Right cardiac atrium (tissue), 5 donors: Measurements from ENCODE around the gene GRK6. TPM values are rescaled to one million over a fixed set of nuclear protein-coding genes. Genes with fewer than 3 reads are reported as not detected.

Source experiments
- ATAC-seq, 2 donors: fragments of 200-7000 bp; cut with Tn5 transposase; one replicate each; pipeline versions ENCODE4 v1.8.0 to v1.9.1; 2020; ENCODE audit warnings: moderate library complexity in 2 of 2, mild to moderate bottlenecking in 1 of 2
- DNase-seq, 3 donors: peaks; one replicate each; pipeline ENCODE4 v3.0.0-alpha.2; 2020
- H3K27ac ChIP-seq: one replicate; pipeline ENCODE4 v1.5.1; 2013; ENCODE audit warnings: mild to moderate bottlenecking, low read length, control low read depth, moderate library complexity
- H3K27me3 ChIP-seq: one replicate; pipeline ENCODE4 v1.6.1; 2013; ENCODE audit not compliant: control insufficient read depth, insufficient read depth
- H3K4me1 ChIP-seq: one replicate; pipeline ENCODE4 v1.6.1; 2013; ENCODE audit warnings: low read length; ENCODE audit not compliant: control insufficient read depth, insufficient read depth
- H3K4me3 ChIP-seq: one replicate; pipeline ENCODE4 v1.5.1; 2013; ENCODE audit warnings: low read length, control low read depth
- H3K9me3 ChIP-seq: one replicate; pipeline ENCODE4 v1.6.1; 2013; ENCODE audit warnings: low read length; ENCODE audit not compliant: control insufficient read depth
- WGBS: extraction: QIAGEN DNeasy Blood & Tissue Kit; methylation state at CpG from one replicate; pipeline ENCODE4 v1.1.7; 2013; 5-methylcytosine and 5-hydroxymethylcytosine counted together
- intact Hi-C, 4 donors: fragments of 100-400 bp; cut with DNase I; formaldehyde crosslinking; loops; one replicate each; pipeline versions ENCODE4 v1.11.0 to v1.14.0; 2022 to 2023
- polyA plus RNA-seq: library from polyadenylated mRNA; stranded (reverse); fragments of 200-250 nt; gene quantifications from one replicate; pipeline ENCODE4 v1.2.3, GENCODE V29; 2013
- total RNA-seq, 4 donors: library from RNA; stranded (reverse); fragmentation: NEBNext Ultra II Directional; extraction: Animal tissue kit (Norgen Biotek cat#: 25700); gene quantifications; one replicate each; pipeline ENCODE4 v1.2.1, GENCODE V29; 2021
- donor health status: healthy with polysubstance abuse.
- donor health status: DM: no; HTN: yes; CAD: no.
- donor health status: DM: no; HTN: no; CAD: no.
- donor health status: DM: no; HTN: yes; CAD: no; lungs with severe emphysema.
- donor health status: DM: yes; HTN: yes; CAD: no.

GRK6 gene
- total and polyA plus RNA-seq, 5 donors, result 7.4 to 16.9 (median 15.1) TPM

DNA sequence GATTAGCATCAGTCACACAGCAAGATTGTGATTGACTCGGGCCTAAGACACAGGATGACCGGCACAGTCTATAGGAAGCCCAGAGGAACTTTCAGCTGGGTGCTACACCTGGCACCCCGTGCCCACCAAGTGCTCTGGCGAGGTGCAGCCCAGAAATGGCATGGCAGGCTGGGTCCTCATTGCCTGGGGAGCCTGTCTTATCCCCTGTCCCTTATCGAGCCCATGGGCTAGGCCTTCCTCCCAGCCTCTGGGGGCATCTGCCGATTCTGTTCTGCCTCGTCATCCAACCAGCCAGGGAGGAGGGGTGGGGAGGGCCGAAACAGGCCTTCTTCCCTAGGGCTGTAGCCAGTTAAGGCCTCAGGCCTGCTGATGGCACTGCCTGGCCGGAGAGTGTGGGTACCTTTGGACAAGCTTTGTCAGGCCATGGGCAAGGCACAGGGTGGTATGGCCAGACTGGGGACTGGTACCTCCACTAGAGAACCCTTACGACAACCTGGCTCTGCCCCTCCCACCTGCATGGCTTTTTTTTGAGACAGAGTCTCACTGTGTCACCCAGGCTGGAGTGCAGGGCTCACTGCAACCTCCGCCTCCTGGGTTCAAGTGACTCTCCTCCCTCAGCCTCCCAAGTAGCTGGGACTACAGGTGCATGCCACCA lies 1.6 kb downstream of the GRK6 start:
- WGBS, result 74% methylated on average over 11 of the region's 11 CpGs
- H3K27me3 ChIP-seq, result no peaks in the 10 kb centered on the region
- peak overlapping the region; percentile 89 for H3K4me3 ChIP-seq
- H3K9me3 ChIP-seq, result no peaks in the 10 kb centered on the region
- peaks cover 11% of the 10 kb centered on the region for H3K4me1 ChIP-seq
- DNase-seq (peak in 2 of 3 donors; percentile 50 to 60), ATAC-seq (no peak)
- intact Hi-C loops, result no loop called here
- no peak overlapping the region for H3K27ac ChIP-seq

DNA sequence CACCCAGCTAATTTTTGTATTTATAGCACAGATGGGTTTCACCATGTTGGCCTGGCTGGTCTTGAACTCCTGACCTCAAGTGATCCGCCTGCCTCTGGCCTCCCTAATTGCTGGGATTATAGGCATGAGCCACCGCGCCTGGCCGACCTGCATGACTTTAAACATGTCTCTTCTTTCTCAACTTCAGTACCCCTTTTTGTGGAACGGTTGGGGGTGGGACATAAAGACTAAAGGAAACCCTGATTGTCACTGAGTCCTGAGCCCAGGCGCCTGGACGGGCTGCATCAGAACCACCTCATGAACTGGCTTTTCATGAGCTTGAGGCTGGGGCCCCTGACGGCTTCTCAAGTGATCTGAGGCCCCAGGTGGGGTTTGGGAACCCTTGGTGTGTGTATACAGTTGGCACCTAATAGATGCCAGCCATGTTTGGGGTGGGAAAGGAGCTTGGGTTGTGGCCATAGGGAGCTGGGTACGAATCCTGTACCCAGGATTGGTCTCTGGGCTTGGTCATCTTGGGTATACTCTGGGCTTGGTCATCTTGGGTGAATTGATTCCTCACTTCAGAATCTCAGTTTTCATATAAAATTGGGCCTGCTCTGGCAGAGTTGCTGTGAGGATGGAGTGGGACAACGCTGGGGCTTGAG lies 2.2 kb downstream of the GRK6 start:
- Histone ChIP-seq H3K27ac (no peak overlapping the region), H3K27me3 (no peaks in the 10 kb centered on the region), H3K4me3 (no peak overlapping the region), H3K9me3 (no peaks in the 10 kb centered on the region), H3K4me1 (peaks cover 11% of the 10 kb centered on the region)
- DNase-seq (peak in 2 of 3 donors; percentile 33 to 45), ATAC-seq (no peak)
- intact Hi-C loops, result no loop called here
- WGBS, result 86% methylated on average over 10 of the region's 10 CpGs

DNA sequence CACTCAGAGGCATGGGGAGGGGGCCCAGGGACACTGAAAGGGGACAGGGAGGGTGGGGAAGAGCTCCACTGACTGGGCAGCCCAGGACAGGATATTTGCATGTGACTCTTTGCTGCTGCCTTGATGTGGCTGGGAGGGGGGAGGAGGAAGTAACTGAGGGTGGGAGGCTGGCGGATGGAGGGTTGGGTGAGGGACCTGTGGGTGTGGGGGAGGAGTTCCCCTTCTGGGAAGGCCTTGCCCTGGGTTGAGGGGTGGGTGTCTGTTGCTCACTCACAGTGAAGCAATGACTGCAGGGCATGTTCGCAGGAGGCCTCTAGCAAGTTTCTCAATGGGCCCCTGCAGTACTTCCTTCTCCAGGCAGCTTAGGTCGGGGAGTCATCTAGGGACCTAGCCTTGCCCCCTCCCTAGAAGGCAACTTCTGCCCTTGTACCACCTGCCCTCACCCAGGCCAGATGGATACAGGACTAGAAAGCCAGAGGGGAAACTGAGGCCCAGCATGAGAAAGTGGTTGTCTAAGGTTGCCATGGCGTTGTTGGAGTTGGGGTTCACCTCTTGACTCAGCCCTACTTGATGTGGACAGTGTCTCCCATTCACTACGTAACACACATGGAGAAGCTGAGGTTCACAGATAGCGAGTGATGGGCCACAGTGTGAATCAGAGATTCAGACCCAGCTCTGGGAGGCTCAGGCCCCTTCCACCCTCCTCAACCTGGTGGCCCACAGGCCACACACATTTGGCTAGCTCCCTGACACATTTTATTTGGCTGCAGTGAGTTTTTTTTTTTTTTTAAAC lies 3.0 kb downstream of the GRK6 start:
- ATAC-seq, result no peak
- DNase-seq, result peak; percentile 61 to 86 (median 79)
- Histone ChIP-seq H3K4me3 (no peak overlapping the region), H3K9me3 (no peaks in the 10 kb centered on the region), H3K27ac (no peak overlapping the region), H3K27me3 (no peaks in the 10 kb centered on the region), H3K4me1 (peaks cover 11% of the 10 kb centered on the region)
- intact Hi-C loops, result no loop called here
- 82% methylated on average over 6 of the region's 6 CpGs for WGBS

GRCh38 chr5:177430140-177430951 lies 3.9 kb downstream of the GRK6 start:
- Histone ChIP-seq H3K27ac (no peak overlapping the region), H3K4me3 (no peak overlapping the region), H3K27me3 (no peaks in the 10 kb centered on the region), H3K4me1 (peaks cover 11% of the 10 kb centered on the region), H3K9me3 (no peaks in the 10 kb centered on the region)
- DNase-seq (peak in 1 of 3 donors; percentile 46), ATAC-seq (no peak)
- intact Hi-C loops, result no loop called here
- 89% methylated on average over 26 of the region's 26 CpGs for WGBS

GRCh38 chr5:177430972-177431316 lies 4.5 kb downstream of the GRK6 start:
- WGBS, result 89% methylated on average over 7 of the region's 7 CpGs
- Histone ChIP-seq H3K27me3 (no peaks in the 10 kb centered on the region), H3K4me3 (no peak overlapping the region), H3K4me1 (peaks cover 7% of the 10 kb centered on the region), H3K27ac (no peak overlapping the region), H3K9me3 (no peaks in the 10 kb centered on the region)
- ATAC-seq (no peak), DNase-seq (no peak)
- intact Hi-C loops, result no loop called here

DNA sequence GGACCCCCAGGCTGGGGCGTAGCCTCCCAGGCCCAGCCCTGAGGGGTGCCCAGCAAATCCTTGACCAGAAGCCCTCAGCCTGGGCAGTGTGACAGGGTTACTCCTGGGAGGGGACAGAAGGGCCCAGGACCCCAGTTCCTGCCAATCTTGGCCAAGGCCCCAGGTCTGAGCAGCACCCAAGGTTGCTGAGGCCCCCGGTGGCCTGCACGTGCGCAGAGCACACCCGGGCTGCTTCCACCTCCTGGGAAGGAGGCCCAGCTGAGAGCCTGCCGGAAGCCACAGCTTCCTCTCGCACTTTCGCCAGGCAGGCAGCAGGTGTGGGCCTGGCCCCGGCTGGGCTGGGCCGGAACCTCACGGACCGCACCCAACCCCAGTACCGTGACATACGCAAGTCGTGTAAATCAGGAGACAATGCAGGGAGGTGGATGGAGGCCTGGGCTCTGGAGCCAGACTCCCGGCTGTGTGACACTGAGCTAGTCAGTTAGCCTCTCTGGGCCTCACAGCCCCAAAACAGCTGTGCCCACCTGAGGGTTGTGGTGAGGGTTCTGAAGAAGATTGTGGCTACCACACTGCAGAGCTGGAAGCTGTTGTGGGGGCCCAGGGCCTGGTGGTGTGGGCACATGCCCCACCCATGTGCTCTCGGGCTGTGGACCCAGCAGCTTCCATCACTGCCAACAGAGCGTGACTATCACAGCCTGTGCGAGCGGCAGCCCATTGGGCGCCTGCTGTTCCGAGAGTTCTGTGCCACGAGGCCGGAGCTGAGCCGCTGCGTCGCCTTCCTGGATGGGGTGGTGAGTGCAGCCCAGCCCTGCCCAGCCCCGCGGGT lies 5.1 kb downstream of the GRK6 start:
- peaks cover 7% of the 10 kb centered on the region for H3K4me1 ChIP-seq
- 74% methylated on average over 29 of the region's 29 CpGs for WGBS
- DNase-seq (peak; percentile 30 to 69 (median 69)), ATAC-seq (no peak)
- no peaks in the 10 kb centered on the region for H3K9me3 ChIP-seq
- no peak overlapping the region for H3K27ac ChIP-seq
- no peak overlapping the region for H3K4me3 ChIP-seq
- intact Hi-C loops, result no loop called here
- H3K27me3 ChIP-seq, result no peaks in the 10 kb centered on the region

DNA sequence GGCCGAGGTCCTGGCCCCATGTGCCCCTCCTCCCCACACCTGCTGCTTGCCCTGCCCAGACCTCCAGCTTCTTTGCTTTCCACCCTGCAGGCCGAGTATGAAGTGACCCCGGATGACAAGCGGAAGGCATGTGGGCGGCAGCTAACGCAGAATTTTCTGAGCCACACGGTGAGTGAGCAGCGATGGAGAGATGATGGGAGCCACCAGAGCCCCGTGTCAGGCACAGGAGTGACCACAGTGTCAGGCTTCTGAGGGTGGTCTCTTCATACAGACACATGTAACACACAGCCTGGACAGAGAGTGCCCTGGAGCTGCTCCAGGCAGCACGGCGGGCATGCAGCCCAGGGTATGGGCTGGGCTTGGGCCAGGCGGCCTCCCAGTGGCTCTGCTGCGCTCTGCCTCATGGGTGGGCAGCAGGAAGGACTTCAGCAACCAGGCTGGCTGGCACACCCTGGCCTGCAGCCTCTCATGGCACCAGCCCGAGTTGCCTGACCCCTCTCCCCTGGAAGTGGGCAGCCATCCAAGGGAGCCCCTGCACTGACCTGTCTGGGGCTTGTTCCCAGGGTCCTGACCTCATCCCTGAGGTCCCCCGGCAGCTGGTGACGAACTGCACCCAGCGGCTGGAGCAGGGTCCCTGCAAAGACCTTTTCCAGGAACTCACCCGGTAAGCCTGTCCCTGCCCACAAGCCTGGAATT lies 5.8 kb downstream of the GRK6 start:
- intact Hi-C loops, result no loop called here
- 79% methylated on average over 18 of the region's 18 CpGs for WGBS
- Histone ChIP-seq H3K4me3 (no peak overlapping the region), H3K4me1 (peaks cover 5% of the 10 kb centered on the region), H3K27ac (no peak overlapping the region), H3K9me3 (no peaks in the 10 kb centered on the region), H3K27me3 (no peaks in the 10 kb centered on the region)
- peak; percentile 14 to 42 for ATAC-seq
- peak in 2 of 3 donors; percentile 65 to 69 for DNase-seq

DNA sequence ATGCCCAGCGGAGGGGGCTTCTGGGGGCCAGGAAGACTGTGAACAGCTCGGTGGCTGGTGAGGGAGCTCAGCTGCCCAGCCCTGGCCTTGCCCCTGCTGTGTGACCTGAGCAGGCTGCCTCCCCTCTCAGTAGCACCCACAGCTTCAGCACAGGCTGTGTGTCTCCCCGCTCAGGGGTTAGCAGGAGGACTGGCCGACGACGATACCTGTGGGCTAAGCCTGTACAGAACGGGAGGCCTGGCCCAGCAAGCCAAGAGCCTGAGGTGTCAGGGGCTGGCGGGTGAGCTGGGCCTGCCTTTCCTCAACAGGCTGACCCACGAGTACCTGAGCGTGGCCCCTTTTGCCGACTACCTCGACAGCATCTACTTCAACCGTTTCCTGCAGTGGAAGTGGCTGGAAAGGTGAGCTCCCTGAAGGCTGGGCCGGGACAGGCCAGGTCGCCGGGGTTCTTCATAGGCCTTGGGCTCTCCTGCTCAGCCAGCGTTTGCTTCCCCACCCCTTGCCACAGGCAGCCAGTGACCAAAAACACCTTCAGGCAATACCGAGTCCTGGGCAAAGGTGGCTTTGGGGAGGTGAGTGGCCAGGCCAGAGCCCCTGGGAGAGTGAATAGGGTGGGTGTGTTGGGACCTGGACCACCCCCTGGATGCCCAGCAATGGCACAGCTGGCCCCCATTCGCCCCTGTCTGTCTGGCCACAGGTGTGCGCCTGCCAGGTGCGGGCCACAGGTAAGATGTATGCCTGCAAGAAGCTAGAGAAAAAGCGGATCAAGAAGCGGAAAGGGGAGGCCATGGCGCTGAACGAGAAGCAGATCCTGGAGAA lies 6.6 kb downstream of the GRK6 start:
- Histone ChIP-seq H3K4me3 (no peak overlapping the region), H3K27me3 (no peaks in the 10 kb centered on the region), H3K9me3 (no peaks in the 10 kb centered on the region), H3K27ac (no peak overlapping the region), H3K4me1 (peaks cover 2% of the 10 kb centered on the region)
- WGBS, result 94% methylated on average over 25 of the region's 25 CpGs
- DNase-seq (peak in 2 of 3 donors; percentile 39 to 48), ATAC-seq (no peak)
- intact Hi-C loops, result no loop called here

GRCh38 chr5:177433658-177434217 lies 7.3 kb downstream of the GRK6 start:
- H3K4me1 ChIP-seq, result no peaks in the 10 kb centered on the region
- H3K27me3 ChIP-seq, result no peaks in the 10 kb centered on the region
- intact Hi-C loops, result no loop called here
- 94% methylated on average over 29 of the region's 29 CpGs for WGBS
- no peak overlapping the region for H3K27ac ChIP-seq
- no peaks in the 10 kb centered on the region for H3K9me3 ChIP-seq
- H3K4me3 ChIP-seq, result no peak overlapping the region
- ATAC-seq (no peak), DNase-seq (peak in 2 of 3 donors; percentile 53)
